NCI-H1436 treated with DMSO at 0.1 percent for 48 hours (cell line): ENCODE data around the gene RBMS1.
"Not testable (repeated sequence)": the region's sequence is repeated elsewhere in the genome, so short reads cannot be mapped to it uniquely, and the experiment has no call there.

Experiments
- DNase-seq: peaks from one replicate; lab custom pipeline; 2025; lab: John Stamatoyannopoulos, UW

Gene RBMS1

DNA sequence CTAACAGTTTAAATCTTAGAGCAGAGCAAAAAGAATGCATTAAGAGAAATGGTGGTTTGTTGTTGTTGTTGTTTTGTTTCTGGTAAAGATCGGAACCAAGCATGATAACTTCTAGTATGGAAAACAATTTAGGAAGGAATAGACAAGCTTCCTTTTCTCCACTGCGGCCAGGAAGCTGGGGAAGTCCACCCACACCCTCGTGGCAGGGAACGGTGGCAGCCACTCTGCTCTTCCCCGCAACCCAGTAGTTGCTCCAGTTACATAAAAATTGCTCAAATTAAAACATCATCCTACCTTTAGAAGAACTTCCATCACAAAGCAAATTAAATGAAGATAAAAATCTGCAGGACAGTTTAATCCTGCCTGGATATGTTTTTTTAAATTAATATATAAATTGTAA, 113.0 kb downstream of the RBMS1 start:
- DNase-seq: no peak

DNA sequence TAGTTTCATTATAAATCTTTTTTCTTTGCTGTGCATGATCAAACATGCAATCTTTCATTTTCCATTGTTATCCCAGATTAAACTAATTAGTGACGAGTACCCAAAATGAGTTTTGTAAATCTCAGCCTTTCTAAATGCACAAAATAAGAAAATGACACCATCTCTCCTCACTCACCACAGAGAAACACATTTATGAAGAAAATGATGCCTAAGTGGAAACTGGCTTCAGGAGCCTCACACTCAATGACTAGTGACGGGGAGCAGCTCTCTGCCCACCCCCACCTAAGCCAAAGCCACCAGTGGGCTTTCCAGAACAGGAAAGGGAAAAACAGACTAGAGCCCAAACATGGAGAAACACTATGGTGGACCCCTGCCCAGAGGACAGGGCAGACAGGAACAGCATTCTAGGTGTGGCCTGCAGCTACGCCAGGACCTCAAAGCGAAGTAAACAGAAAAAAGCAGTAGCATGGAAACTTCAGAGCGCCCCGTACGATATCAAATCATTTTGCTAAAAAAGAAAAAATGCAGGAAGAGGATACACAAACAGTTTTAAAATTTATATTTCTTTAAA, 113.5 kb downstream of the RBMS1 start:
- DNase-seq: no peak

GRCh38 chr2:160379399-160379798, 114.2 kb downstream of the RBMS1 start:
- DNase-seq: no peak

DNA sequence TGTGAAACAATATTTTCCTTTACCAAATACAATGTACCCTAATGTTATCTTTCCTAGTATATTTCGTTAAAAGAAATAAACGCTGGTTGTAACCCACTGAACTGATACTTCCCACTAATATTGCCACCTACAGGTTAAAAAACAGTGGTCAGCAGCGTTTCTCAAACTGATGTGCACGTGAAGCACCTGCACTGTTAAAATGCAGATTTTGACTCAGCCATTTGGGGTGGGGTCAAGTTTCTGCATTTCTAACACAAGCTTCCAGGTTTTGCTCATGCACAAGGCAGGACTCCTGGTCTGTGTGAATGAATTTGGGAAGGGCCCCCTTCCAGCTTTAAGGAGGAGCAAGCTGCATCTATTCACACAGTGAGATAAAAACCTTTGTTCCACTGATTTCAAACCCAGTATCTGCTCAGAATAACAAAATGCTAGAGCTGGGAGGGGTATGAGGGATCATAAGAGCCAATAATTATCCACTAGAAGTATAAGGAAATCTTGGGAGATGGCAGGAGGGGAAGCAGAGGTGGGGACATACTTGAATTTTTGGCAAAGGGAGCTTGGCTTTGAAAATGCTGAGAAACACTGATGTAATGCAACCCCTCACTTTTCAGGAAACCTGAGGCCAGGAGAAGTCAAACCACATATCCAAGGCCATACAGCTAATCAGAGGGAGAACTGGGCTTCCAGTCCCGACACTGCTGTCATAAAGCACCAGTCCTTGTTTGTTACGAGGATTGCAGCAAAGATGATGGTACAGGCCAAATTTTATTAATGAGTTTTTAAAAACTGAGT, 116.2 kb downstream of the RBMS1 start:
- DNase-seq: no peak

DNA sequence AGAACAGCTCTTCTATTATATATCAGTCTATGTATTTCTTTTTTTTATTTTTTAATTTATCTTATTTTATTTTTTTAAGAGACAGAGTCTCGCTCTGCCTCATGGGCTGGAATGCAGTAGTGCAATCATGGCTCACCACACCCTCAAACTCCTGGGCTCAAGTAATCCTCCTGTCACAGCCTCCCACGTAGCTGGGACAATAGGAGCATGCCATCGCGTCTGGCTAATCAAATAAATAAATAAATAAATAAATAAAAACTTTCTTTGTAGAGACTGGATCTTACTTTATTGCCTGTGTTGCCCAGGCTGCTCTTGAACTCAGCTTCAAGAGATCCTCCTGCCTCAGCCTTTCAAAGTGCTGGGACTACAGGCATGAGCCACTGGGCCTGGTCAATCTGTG, 117.0 kb downstream of the RBMS1 start:
- no peak for DNase-seq

DNA sequence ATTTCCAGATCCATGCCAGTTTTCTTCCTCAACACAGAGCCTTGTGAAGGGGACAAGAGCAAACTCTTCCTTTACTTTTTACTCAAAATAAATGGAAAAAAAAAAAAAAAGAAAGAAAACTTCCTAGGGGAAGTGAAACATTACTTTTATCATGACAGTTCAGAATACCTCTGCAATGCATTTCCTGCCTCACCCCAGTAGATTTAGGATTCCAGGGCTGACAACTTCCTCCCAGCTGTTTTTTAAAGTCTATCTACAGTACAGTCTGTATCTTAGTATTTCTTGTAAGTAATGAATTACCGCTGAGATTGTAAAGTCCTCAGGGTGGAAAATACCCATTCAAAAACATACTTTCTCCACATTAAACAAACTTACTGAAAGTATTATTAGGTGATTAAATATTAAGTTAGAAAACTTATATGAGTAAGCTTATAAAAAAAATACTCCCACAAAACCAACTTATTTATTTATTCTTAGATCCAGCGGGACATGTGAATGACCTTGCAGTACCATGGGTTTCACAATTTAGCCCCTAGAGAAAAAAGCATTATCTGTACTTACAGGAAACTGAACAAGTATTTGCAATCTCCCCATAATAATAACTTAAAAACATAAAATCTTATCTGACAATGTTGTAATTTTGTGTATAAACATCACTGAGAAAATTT, 117.7 kb downstream of the RBMS1 start:
- DNase-seq: no peak

DNA sequence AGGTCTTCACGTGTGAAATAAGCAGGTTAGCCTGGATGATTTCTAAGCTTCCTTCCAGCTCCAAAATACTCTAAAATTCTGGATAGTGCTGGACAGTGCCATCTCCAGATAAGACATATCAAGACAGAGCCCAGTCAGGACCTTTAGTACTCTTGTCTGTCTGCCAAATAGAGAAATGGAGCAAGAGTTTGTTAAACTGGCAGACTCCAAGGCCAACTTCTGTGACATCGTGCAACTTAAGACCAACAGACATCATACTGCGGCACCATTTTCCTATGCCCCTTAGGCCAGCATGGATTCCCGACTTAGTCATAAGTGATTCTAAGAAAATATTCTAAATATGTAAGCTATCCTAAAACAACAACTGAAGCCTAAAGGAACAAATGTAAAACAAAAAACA, 118.6 kb downstream of the RBMS1 start:
- DNase-seq: no peak

DNA sequence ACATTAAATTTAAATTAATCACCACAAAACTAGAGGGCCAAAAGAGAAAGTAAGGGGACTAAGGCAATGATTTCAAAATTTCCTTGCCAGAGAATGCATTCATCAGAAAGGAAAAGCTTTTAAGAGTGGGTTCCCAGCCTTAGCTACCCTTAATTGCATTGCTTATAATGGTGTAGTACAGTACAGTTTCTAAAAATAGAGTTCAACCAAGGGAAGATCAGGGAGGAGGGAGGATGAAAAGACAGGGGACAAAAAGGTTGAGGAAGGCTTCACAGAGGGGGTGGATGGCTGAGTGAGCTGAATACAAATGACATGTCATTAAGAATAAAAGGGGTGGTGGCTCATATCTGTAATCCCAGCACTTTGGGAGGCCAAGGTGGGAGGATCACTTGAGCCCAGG, 119.9 kb downstream of the RBMS1 start:
- DNase-seq: no peak

GRCh38 chr2:160373263-160373662, 120.3 kb downstream of the RBMS1 start:
- DNase-seq: no peak

DNA sequence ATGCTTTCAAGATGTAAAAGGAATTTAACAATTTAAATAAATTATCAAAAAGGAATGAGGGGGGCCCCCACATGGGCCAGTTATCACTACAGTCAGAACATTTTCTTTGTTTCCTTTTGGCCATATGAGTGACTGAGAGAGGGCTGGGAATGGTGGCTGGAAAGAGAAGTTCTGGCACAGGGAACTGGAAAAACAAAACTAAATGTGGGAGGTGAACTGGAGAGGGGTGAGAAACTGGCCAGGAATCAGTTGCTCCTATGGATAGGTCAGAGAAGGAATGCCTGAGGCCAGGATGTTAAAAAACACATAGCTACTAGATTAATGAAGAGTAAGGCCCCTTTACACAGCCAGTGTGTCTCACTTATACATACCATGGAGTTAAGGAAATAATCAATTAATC, 121.0 kb downstream of the RBMS1 start:
- no peak for DNase-seq

DNA sequence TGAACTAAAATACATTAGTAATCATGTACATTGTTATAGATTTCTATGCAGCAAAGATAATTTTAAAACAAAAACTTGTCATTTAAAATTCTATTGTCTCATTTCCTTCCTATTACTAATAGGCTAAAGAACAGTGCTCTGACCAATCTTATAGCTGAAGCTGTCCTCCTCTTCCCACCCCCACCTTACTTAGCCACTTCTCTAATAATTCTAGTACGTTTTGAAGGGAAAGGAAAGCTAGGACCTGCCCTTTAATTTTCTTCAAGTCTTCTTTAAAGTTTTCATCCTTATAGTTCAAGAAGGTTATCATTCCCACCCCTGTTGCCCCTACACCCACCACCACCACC, 121.6 kb downstream of the RBMS1 start:
- no peak for DNase-seq

- no peak for DNase-seq
These were observed 122.2 kb downstream of the RBMS1 start for GRCh38 chr2:160371251-160372009.

- no peak for DNase-seq
These were observed 124.3 kb downstream of the RBMS1 start for GRCh38 chr2:160368988-160369930.

- DNase-seq: no peak
These were observed 125.7 kb downstream of the RBMS1 start for GRCh38 chr2:160367887-160368286.

GRCh38 chr2:160367139-160367538, 126.5 kb downstream of the RBMS1 start:
- DNase-seq: not testable (repeated sequence)

DNA sequence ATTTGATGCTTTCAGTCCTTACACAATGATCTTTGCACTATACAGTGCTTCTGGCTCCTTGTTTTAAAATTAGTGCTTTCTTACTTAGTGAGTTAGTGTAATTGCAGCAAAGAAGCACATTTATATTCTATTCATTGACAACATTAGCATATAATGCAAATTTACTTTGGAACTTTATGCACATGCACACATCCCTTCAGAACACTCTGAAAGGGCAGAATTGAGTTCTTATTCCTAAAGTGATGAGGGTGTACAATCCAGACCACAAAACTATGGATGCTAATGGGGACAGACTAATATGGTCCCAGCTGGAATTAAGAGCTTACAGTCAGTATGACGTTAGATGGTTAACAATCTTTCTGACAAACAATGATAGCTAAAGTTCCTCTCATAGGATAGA, 127.1 kb downstream of the RBMS1 start:
- no peak for DNase-seq

- no peak for DNase-seq
These were observed 127.8 kb downstream of the RBMS1 start for GRCh38 chr2:160365716-160366367.

DNA sequence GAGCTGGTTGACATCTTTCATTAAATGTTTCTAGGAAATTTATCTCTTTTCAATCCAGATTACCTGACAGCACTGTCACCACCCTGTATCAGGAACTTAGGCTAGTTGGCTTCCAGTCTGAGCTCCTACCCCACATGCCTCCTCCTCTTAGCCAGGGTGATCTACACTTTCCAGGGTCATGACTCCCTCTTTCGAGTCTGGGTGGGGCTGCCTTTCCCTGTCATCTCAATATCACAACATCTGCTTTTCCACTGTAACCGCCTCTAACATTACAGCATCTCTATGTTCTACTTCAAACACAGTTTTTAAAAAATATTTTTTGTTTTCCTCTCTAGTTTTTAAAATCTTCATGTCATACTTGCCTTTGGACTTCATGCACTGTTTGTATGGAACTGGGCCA, 129.2 kb downstream of the RBMS1 start:
- no peak for DNase-seq

GRCh38 chr2:160363961-160364360, 129.6 kb downstream of the RBMS1 start:
- DNase-seq: no peak

- no peak for DNase-seq
These were observed 130.6 kb downstream of the RBMS1 start for GRCh38 chr2:160363055-160363454.

- DNase-seq: no peak
These were observed 131.1 kb downstream of the RBMS1 start for GRCh38 chr2:160362541-160362940.
